Pancreas (tissue), 10 donors: ENCODE results near the gene ANKRD61. TPM values are rescaled to one million over a fixed set of nuclear protein-coding genes. Genes with fewer than 3 reads are reported as not detected.
A peak's percentile ranks its signal among the peaks of the same experiment; 100 is the strongest.
"Not testable (repeated sequence)": the region's sequence is repeated elsewhere in the genome, so short reads cannot be mapped to it uniquely, and the experiment has no call there.

Experiments
- ATAC-seq, 4 donors: fragments of 200-7000 bp; cut with Tn5 transposase; one replicate each; pipeline versions ENCODE4 v1.8.0 to v1.9.1; 2020; ENCODE audit warnings: mild to moderate bottlenecking in 4 of 4, moderate library complexity in 4 of 4
- DNase-seq, 6 donors: peaks; one replicate each; pipeline ENCODE4 v3.0.0-alpha.2; 2020
- FAIRE-seq: peaks from 2 replicates; lab custom pipeline; 2012; peaks lifted over from hg19 to GRCh38; lab: Jason Lieb, UNC
- H3K27ac ChIP-seq, 4 donors: fragments of 200-600 bp; sonication (generic); 1 replicate in 3 of 4; 2 replicates in 1 of 4; pipeline versions ENCODE4 v1.5.0 to v1.8.0; 2020
- H3K27me3 ChIP-seq, 4 donors: fragments of 200-600 bp; one replicate each; pipeline ENCODE4 v1.8.0; 2021
- H3K36me3 ChIP-seq, 3 donors: fragments of 200-600 bp; sonication (generic) in 1 of 3; one replicate each; pipeline versions ENCODE4 v1.5.0 to v1.8.0; 2020 to 2021
- H3K4me1 ChIP-seq, 3 donors: fragments of 200-600 bp; one replicate each; pipeline ENCODE4 v1.8.0; 2021
- H3K4me3 ChIP-seq, 4 donors: fragments of 200-600 bp; sonication (generic) in 2 of 4; one replicate each; pipeline versions ENCODE4 v1.5.0 to v1.8.0; 2020 to 2021
- H3K9me3 ChIP-seq, 4 donors: fragments of 200-600 bp; one replicate each; pipeline ENCODE4 v1.8.0; 2021
- WGBS, 2 donors: extraction: QIAGEN DNeasy Blood & Tissue Kit; methylation state at CpG; one replicate each; pipeline ENCODE4 v1.1.7; 2013; 5-methylcytosine and 5-hydroxymethylcytosine counted together
- intact Hi-C, 3 donors: fragments of 100-400 bp; cut with DNase I; formaldehyde crosslinking; loops; one replicate each; pipeline versions ENCODE4 v1.11.1 to v1.14.2; 2022
- polyA plus RNA-seq, 2 donors: library from polyadenylated mRNA; stranded (reverse); fragments of 200-250 nt; gene quantifications; one replicate each; pipeline ENCODE4 v1.2.3, GENCODE V29; 2013
- total RNA-seq, 6 donors: library from RNA; stranded (reverse); fragmentation: NEBNext Ultra II Directional in 4 of 6; extraction: Animal tissue kit (Norgen Biotek cat#: 25700) in 4 of 6; gene quantifications; one replicate each; pipeline versions ENCODE4 v1.2.1 to v1.2.4, GENCODE V29; 2021 to 2023
- TF ChIP-seq, protein P1 (sequence below), 4 donors: fragments of 200-600 bp; sonication (generic) in 3 of 4; IDR thresholded peaks; one replicate each; pipeline versions ENCODE4 v1.5.0 to v1.8.0; 2021; ENCODE audit warnings: antibody characterized with exemption in 4 of 4
- donor health status: healthy with polysubstance abuse.
- donor health status: DM: no; HTN: no; CAD: no; lungs with moderate emphysema.
- donor health status: DM: no; HTN: no; CAD: no.
- donor health status: control.
- donor health status: control.
- donor health status: Bipolar disorder and iron deficiency.
- donor health status: DM: yes; HTN: yes; CAD: no.
- donor health status: DM: no; HTN: no; CAD: no.
- donor health status: DM: no; HTN: no; CAD: no.
- donor health status: DM: yes; HTN: yes; CAD: no.

Gene ANKRD61
- total and polyA plus RNA-seq, 8 donors = not detected

DNA sequence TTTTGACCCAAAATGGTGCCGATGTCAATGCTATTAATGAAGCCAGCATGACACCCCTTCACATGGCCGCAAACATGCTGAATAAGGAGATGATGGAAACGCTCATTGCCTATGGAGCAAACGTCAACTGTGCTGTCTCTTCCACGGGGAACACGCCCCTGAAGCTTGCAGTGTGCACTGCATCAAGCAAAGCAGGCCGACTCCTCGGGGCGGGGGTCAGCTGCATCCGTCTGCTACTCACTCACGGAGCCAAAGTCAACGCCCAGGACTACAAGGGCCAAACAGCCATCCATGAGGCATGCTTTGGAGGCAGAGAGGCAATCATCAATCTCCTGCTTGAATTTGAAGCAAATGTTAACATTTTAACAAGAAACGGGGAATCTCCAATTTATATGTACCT, 4.5 kb downstream of the ANKRD61 start:
- no peak overlapping the region for H3K27ac ChIP-seq
- intact Hi-C loops = loop anchor here in 1 of 3 donors (10.0 kb wide), 1 partner anchor 79 kb away; no protein-coding TSS in a partner anchor
- FAIRE-seq (no peak), ATAC-seq (no peak), DNase-seq (no peak)
- no peaks in the 10 kb centered on the region for H3K27me3 ChIP-seq
- TF ChIP-seq, protein P1, sequence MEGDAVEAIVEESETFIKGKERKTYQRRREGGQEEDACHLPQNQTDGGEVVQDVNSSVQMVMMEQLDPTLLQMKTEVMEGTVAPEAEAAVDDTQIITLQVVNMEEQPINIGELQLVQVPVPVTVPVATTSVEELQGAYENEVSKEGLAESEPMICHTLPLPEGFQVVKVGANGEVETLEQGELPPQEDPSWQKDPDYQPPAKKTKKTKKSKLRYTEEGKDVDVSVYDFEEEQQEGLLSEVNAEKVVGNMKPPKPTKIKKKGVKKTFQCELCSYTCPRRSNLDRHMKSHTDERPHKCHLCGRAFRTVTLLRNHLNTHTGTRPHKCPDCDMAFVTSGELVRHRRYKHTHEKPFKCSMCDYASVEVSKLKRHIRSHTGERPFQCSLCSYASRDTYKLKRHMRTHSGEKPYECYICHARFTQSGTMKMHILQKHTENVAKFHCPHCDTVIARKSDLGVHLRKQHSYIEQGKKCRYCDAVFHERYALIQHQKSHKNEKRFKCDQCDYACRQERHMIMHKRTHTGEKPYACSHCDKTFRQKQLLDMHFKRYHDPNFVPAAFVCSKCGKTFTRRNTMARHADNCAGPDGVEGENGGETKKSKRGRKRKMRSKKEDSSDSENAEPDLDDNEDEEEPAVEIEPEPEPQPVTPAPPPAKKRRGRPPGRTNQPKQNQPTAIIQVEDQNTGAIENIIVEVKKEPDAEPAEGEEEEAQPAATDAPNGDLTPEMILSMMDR (IDR thresholded peaks at IDR 0.05) = no peak
- H3K4me1 ChIP-seq = no peaks in the 10 kb centered on the region
- no peak overlapping the region for H3K4me3 ChIP-seq
- 90 to 94% methylated on average over 13 of the region's 13 CpGs for WGBS, 2 donors
- no peaks in the 10 kb centered on the region for H3K9me3 ChIP-seq
- peaks cover 0 to 45% (median 6%) of the 10 kb centered on the region in 3 donors for H3K36me3 ChIP-seq

- 80 to 81% methylated on average over 4 of the region's 4 CpGs for WGBS, 2 donors
- H3K27ac ChIP-seq = no peak overlapping the region
- TF ChIP-seq, protein P1 (IDR thresholded peaks at IDR 0.05) = no peak
Measured at GRCh38 chr7:6049780-6050179, 18.6 kb downstream of the ANKRD61 start.

DNA sequence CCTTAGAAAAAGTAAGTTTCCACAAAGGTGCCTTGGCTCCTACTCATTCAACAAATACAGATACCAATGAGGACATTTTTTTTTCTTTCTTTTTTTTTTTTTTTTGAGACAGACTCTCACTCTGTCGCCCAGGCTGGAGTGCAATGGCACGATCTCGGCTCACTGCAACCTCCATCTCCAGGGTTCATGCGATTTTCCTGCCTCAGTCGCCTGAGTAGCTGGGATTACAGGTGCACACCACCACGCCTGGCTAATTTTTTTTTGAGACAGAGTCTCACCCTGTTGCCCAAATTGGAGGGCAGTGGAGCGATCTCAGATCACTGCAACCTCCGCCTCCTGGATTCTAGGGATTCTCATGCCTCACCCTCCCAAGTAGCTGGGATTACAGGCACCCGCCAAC, 20.0 kb downstream of the ANKRD61 start:
- DNase-seq, intact Hi-C loops, H3K27ac ChIP-seq, FAIRE-seq, H3K4me1 ChIP-seq, ATAC-seq, H3K27me3 ChIP-seq, H3K9me3 ChIP-seq, H3K4me3 ChIP-seq: not testable (repeated sequence)
- peaks cover 9 to 33% (median 16%) of the 10 kb centered on the region in 3 donors for H3K36me3 ChIP-seq
- WGBS, 2 donors = 91 to 92% methylated on average over 9 of the region's 9 CpGs

More at GRCh38 chr7:6049780-6050179, 18.6 kb downstream of the ANKRD61 start:
- H3K9me3 ChIP-seq = no peaks in the 10 kb centered on the region
- H3K36me3 ChIP-seq = peaks cover 9 to 38% (median 21%) of the 10 kb centered on the region in 3 donors
- FAIRE-seq (no peak), DNase-seq (no peak), ATAC-seq (no peak)
- intact Hi-C loops = no loop called here
- H3K4me1 ChIP-seq = no peaks in the 10 kb centered on the region
- no peaks in the 10 kb centered on the region for H3K27me3 ChIP-seq
- H3K4me3 ChIP-seq = no peak overlapping the region

DNA sequence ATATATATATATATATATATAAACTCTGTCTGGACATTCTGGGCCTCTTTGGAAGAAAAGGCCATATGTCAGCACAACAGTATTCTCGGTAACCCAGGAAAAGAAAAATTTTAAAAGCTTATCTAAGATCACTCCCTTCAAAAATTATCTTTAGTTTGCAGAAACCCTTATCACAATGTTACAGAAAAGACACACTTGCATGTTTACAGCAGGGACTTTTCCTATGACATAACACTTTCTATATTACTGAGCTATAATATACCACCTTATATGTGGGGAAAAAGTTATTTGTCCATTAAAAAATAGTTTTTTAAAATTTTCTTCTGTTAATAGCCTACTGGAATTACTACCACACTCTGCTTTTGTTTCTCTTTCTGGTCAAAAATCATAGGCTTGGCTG, 25.4 kb downstream of the ANKRD61 start:
- TF ChIP-seq, protein P1 (IDR thresholded peaks at IDR 0.05) = no peak
- Histone ChIP-seq H3K4me1 (peaks cover 6 to 7% (median 7%) of the 10 kb centered on the region in 3 donors), H3K4me3 (no peak overlapping the region), H3K9me3 (no peaks in the 10 kb centered on the region), H3K36me3 (peaks cover 0 to 13% (median 9%) of the 10 kb centered on the region in 3 donors), H3K27me3 (no peaks in the 10 kb centered on the region), H3K27ac (no peak overlapping the region)
- FAIRE-seq = no peak
- intact Hi-C loops = no loop called here
- ATAC-seq = no peak
- no peak for DNase-seq
- WGBS, 2 donors = 22 to 33% methylated on average over 1 of the region's 1 CpG

DNA sequence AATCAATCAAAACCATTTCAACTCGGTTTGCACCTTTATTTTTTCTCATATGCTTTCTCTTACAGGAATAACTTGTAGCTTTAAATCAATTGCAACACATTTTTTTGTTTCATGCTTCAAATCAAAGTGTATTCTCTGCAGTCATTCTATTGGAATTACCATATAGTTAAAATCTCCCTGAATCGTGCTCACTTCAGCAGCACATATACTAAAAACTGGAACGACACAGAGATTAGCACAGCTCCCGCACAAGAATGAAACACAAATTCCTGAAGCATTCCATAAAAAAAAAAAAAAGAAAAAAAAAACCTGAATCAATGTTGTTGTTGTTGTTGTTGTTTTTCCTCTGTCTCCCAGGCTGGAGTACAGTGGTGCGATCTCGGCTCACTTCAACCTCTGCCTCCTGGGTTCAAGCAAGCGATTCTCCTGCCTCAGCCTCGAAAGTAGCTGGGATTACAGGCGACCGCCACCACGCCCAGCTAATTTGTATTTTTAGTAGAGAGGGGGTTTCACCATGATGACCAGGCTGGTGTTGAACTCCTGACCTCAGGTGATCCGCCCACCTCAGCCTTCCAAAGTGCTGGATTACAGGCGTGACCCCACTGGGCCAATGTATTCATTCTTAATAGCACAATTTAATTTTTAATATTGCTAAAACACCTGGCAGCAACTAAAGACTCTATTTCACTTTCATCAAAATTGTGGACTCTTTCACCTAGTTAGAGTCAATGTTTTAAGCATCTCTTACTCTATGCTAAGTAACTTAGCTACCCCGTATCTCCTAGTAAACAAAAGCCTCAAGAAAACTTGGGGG, 26.3 kb downstream of the ANKRD61 start:
- no peak for FAIRE-seq
- no peak for ATAC-seq

DNA sequence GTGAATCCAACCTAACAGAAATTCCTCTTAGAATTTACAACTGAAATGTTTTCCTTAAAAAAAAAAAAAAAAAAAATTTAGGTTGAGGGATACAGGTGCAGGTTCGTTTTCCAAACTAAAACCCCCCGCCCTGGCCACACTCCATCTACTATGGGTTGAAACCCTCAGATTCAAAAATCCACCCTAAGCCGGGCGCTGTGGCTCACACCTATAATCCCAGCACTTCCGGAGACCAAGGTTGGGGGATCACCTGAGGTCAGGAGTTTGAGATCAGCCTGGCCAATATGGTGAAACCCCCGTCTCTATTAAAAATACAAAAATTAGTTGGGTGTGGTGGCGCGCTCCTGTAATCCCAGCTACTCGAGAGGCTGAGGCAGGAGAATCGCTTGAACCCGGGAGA, 28.8 kb downstream of the ANKRD61 start:
- H3K4me3 ChIP-seq, H3K9me3 ChIP-seq, H3K27ac ChIP-seq, FAIRE-seq, intact Hi-C loops, H3K36me3 ChIP-seq, ATAC-seq, H3K27me3 ChIP-seq, H3K4me1 ChIP-seq: not testable (repeated sequence)
- DNase-seq = peak in 1 of 6 donors; percentile 17
- WGBS, 2 donors = 83 to 89% methylated on average over 11 of the region's 11 CpGs

More for the DNA sequence above, 26.3 kb downstream of the ANKRD61 start:
- H3K9me3 ChIP-seq = no peaks in the 10 kb centered on the region
- H3K27ac ChIP-seq = peak overlapping the region in 2 of 4 donors; percentile 89 to 92
- TF ChIP-seq, protein P1 (IDR thresholded peaks at IDR 0.05) = no peak
- DNase-seq = no peak
- WGBS, 2 donors = 35 to 52% methylated on average over 14 of the region's 14 CpGs
- intact Hi-C loops = no loop called here
- peak overlapping the region; percentile 79 to 99 (median 81) for H3K4me3 ChIP-seq
- H3K4me1 ChIP-seq = peaks cover 6 to 7% (median 7%) of the 10 kb centered on the region in 3 donors
- no peaks in the 10 kb centered on the region for H3K27me3 ChIP-seq
- H3K36me3 ChIP-seq = peaks cover 0 to 13% (median 9%) of the 10 kb centered on the region in 3 donors
